K562 (cell line): ENCODE measurements around the gene CARD11. TPM values are rescaled to one million over a fixed set of nuclear protein-coding genes. Genes with fewer than 3 reads are reported as not detected.

Experiments used
- CHD2 ChIP-seq: IDR thresholded peaks from 2 replicates; pipeline ENCODE4 v1.6.1; 2011; ENCODE audit warnings: low read depth, low read length
- ESRRB ChIP-seq: fragments of 250-450 bp; sonication (Bioruptor Pico); IDR thresholded peaks from 2 replicates; pipeline ENCODE4 v1.5.0; 2020; ENCODE audit warnings: mild to moderate bottlenecking, moderate library complexity, borderline replicate concordance
- HBP1 ChIP-seq: fragments of 450-650 bp; formaldehyde crosslinking; IDR thresholded peaks from 2 replicates; pipeline ENCODE4 v1.4.0; 2022; ENCODE audit warnings: missing genetic modification characterization
- HNRNPL ChIP-seq: fragments of 200-400 bp; formaldehyde crosslinking; IDR thresholded peaks from 2 replicates; pipeline ENCODE4 v1.6.1; 2017; ENCODE audit warnings: low read depth, mild to moderate bottlenecking, low read length
- KDM2B ChIP-seq: fragments of 250-450 bp; sonication (Bioruptor Pico); IDR thresholded peaks from 2 replicates; pipeline ENCODE4 v1.8.0; 2021; ENCODE audit warnings: mild to moderate bottlenecking, moderate library complexity
- KDM4B ChIP-seq, 2 experiments: fragments of 450-650 bp in 1 of 2; sonication (generic) in 1 of 2; IDR thresholded peaks; 2 replicates each; pipeline ENCODE4 v1.6.1; 2016 to 2017; ENCODE audit warnings: borderline replicate concordance in 2 of 2, antibody characterized with exemption in 1 of 2, low read depth in 1 of 2, mild to moderate bottlenecking in 1 of 2
- LCOR ChIP-seq: sonication (generic); formaldehyde crosslinking; IDR thresholded peaks from 2 replicates; pipeline ENCODE4 v1.8.0; 2022; ENCODE audit warnings: mild to moderate bottlenecking, missing genetic modification reagents
- MBD1 ChIP-seq: fragments of 250-450 bp; sonication (Bioruptor Pico); IDR thresholded peaks from 2 replicates; pipeline ENCODE4 v1.8.0; 2022; ENCODE audit warnings: inconsistent platforms
- MXI1 ChIP-seq: IDR thresholded peaks from 2 replicates; pipeline ENCODE4 v1.6.1; 2011; ENCODE audit warnings: low read depth, mild to moderate bottlenecking, improper control_type of control experiment, low read length
- POLR2AphosphoS5 ChIP-seq: IDR thresholded peaks from 2 replicates; pipeline ENCODE4 v1.6.1; 2011; ENCODE audit warnings: mild to moderate bottlenecking, low read depth, low read length, moderate library complexity; ENCODE audit not compliant: control insufficient read depth, insufficient read depth
- RUNX1 ChIP-seq: sonication (generic); IDR thresholded peaks from 2 replicates; pipeline ENCODE4 v1.6.1; 2016; ENCODE audit warnings: antibody characterized with exemption, low read depth
- SNAPC5 ChIP-seq: fragments of 250-450 bp; sonication (Bioruptor Pico); IDR thresholded peaks from 2 replicates; pipeline ENCODE4 v1.8.0; 2021; ENCODE audit warnings: moderate library complexity, mild to moderate bottlenecking, inconsistent platforms
- SP2 ChIP-seq: IDR thresholded peaks from 2 replicates; pipeline ENCODE4 v1.6.1; 2011; ENCODE audit warnings: mild to moderate bottlenecking, low read depth, low read length, moderate library complexity; ENCODE audit not compliant: poor library complexity, severe bottlenecking; ENCODE audit errors: extremely low read depth
- SUPT5H ChIP-seq: fragments of 450-650 bp; IDR thresholded peaks from 2 replicates; pipeline ENCODE4 v1.6.1; 2016
- TBP ChIP-seq: optimal IDR thresholded peaks from 2 replicates; pipeline ENCODE3; 2011; ENCODE audit warnings: low read depth, low read length, improper control_type of control experiment
- TFAM ChIP-seq: fragments of 250-450 bp; sonication (Bioruptor Pico); conservative IDR thresholded peaks from 2 replicates; pipeline ENCODE4 v1.5.0; 2021; ENCODE audit warnings: mild to moderate bottlenecking, moderate library complexity
- ZMIZ1 ChIP-seq, 2 experiments: fragments of 150-350 bp in 1 of 2; IDR thresholded peaks; 2 replicates each; pipeline ENCODE4 v1.6.1; 2012 to 2016; ENCODE audit warnings: low read depth in 2 of 2, low read length in 2 of 2, mild to moderate bottlenecking in 1 of 2, moderate library complexity in 1 of 2
- ZNF134 ChIP-seq: fragments of 250-450 bp; sonication (Bioruptor Pico); conservative IDR thresholded peaks from 2 replicates; pipeline ENCODE4 v1.4.0; 2020
- ZNF140 ChIP-seq: fragments of 250-450 bp; sonication (Bioruptor Pico); IDR thresholded peaks from 2 replicates; pipeline ENCODE4 v1.8.0; 2021; ENCODE audit warnings: moderate library complexity, mild to moderate bottlenecking, inconsistent platforms
- ZNF143 ChIP-seq: sonication (generic); formaldehyde crosslinking; IDR thresholded peaks from 2 replicates; pipeline ENCODE4 v1.9.0; 2022; ENCODE audit warnings: mild to moderate bottlenecking, missing genetic modification reagents
- ZNF316 ChIP-seq: fragments of 450-650 bp; IDR thresholded peaks from 2 replicates; pipeline ENCODE4 v1.6.1; 2016
- ZNF644 ChIP-seq: fragments of 200-800 bp; sonication (Bioruptor generic); IDR thresholded peaks from 2 replicates; pipeline ENCODE4 v1.6.1; 2016; ENCODE audit warnings: low read depth, missing genetic modification characterization, missing compliant biosample characterization
- polyA plus RNA-seq, 8 experiments: library from polyadenylated mRNA; depleted of rRNA in 4 of 8; stranded (reverse) in 5 of 8; unstranded in 3 of 8; fragments of >200 nt; fragmentation: Nextera tagmentation in 2 of 8; fragmentation: Illumina TruSeq in 1 of 8; extraction: Ambion mirVana in 2 of 8; extraction: Trizol in 1 of 8; gene quantifications; 2 replicates each; pipeline versions ENCODE4 v1.2.1 to v1.2.3, GENCODE V29; 2011 to 2014; ENCODE audit warnings: inconsistent platforms in 1 of 8, missing spikeins in 1 of 8
- total RNA-seq, 7 experiments: library from RNA; depleted of rRNA in 6 of 7; stranded (reverse); fragments of >200 nt in 6 of 7; fragmentation: Illumina TruSeq in 2 of 7; extraction: Trizol in 2 of 7; gene quantifications; 2 replicates each; pipeline versions ENCODE4 v1.2.1 to v1.2.3, GENCODE V29; 2011 to 2021; ENCODE audit warnings: low replicate concordance in 1 of 7

The CARD11 gene
- total and polyA plus RNA-seq, 9 of the 15 experiments (the other 6 are each of a cell fraction or from before 2014, with no cell fraction given): 0.07 to 12.8 (median 5.7) TPM

- TF ChIP-seq ZNF140 (no peak), ESRRB (no peak), SNAPC5 (CRISPR knock-in tag) (peak; percentile 91), MBD1 (CRISPR knock-in tag) (no peak), KDM4B (IDR thresholded peaks at IDR 0.05; ENCODE audit: borderline replicate concordance in 2 of 2, low read depth in 1 of 2) (peak in 1 of 2 experiments; percentile 36; a peak in 1 of 4 replicates), ZNF134 (CRISPR knock-in tag) (no peak), ZMIZ1 (IDR thresholded peaks at IDR 0.05; ENCODE audit: low read depth in 2 of 2, low read length in 2 of 2) (peak in 1 of 2 experiments; percentile 82; a peak in 1 of 4 replicates), ZNF644 (tag) (no peak), LCOR (CRISPR knock-in tag) (peak; percentile 59; the same call in 1 of the 2 replicates), SUPT5H (peak; percentile 92), RUNX1 (no peak; the same call in 1 of the 2 replicates), SP2 (no peak), HNRNPL (no peak), ZNF143 (CRISPR knock-in tag) (peak; percentile 82), TFAM (CRISPR knock-in tag) (no peak), MXI1 (no peak), HBP1 (CRISPR knock-in tag) (peak; percentile 88; the same call in 1 of the 2 replicates), ZNF316 (peak; percentile 46; the same call in 1 of the 2 replicates), CHD2 (peak; percentile 36; the same call in 1 of the 2 replicates), TBP (peak; percentile 98), POLR2AphosphoS5 (peak; percentile 100), KDM2B (CRISPR knock-in tag) (no peak)
Observed at GRCh38 chr7:2873686-2874551, 169.7 kb downstream of the CARD11 start (continued).
